ENCODE measurements around the gene ZBTB7A.

ZBTB7A gene

GRCh38 chr19:4066176-4066606, 508 bp downstream of the ZBTB7A start:
- no peak for DNase-seq

GRCh38 chr19:4065430-4066175, 1.1 kb downstream of the ZBTB7A start:
- DNase-seq = peak; percentile 89

- peak; percentile 45 for DNase-seq
Observed at GRCh38 chr19:4064496-4065260, 2.0 kb downstream of the ZBTB7A start.

- DNase-seq = no peak
Observed at GRCh38 chr19:4064149-4064495, 2.6 kb downstream of the ZBTB7A start.

GRCh38 chr19:4063369-4064148, 3.1 kb downstream of the ZBTB7A start:
- DNase-seq = no peak

- no peak for DNase-seq
Observed at GRCh38 chr19:4062419-4063368, 4.0 kb downstream of the ZBTB7A start.

- DNase-seq = no peak
Observed at GRCh38 chr19:4061683-4062418, 4.8 kb downstream of the ZBTB7A start.

- DNase-seq = peak; percentile 65
Observed at GRCh38 chr19:4061178-4061682, 5.5 kb downstream of the ZBTB7A start.

GRCh38 chr19:4060621-4061177, 6.0 kb downstream of the ZBTB7A start:
- DNase-seq = no peak

GRCh38 chr19:4059891-4060620, 6.6 kb downstream of the ZBTB7A start:
- peak; percentile 73 for DNase-seq

GRCh38 chr19:4059453-4059871, 7.2 kb downstream of the ZBTB7A start:
- no peak for DNase-seq

GRCh38 chr19:4058693-4059452, 7.8 kb downstream of the ZBTB7A start:
- no peak for DNase-seq

GRCh38 chr19:4057931-4058692, 8.6 kb downstream of the ZBTB7A start:
- peak; percentile 68 for DNase-seq

GRCh38 chr19:4055209-4055552, 11.5 kb downstream of the ZBTB7A start:
- DNase-seq = no peak

- no peak for DNase-seq
Observed at GRCh38 chr19:4054441-4055208, 12.1 kb downstream of the ZBTB7A start.

GRCh38 chr19:4053423-4054324, 13.0 kb downstream of the ZBTB7A start:
- no peak for DNase-seq

- DNase-seq = no peak
Observed at GRCh38 chr19:4052993-4053422, 13.7 kb downstream of the ZBTB7A start.

Data from NCI-H226 (cell line).